GM21576 (cell line): ENCODE data around the gene AHCTF1.

Source experiments
- ATAC-seq: cut with Tn5 transposase; IDR thresholded peaks from one replicate; pipeline ENCODE4 v1.9.1; 2021; ENCODE audit warnings: mild to moderate bottlenecking, moderate library complexity; ENCODE audit not compliant: unreplicated experiment

Gene AHCTF1

DNA sequence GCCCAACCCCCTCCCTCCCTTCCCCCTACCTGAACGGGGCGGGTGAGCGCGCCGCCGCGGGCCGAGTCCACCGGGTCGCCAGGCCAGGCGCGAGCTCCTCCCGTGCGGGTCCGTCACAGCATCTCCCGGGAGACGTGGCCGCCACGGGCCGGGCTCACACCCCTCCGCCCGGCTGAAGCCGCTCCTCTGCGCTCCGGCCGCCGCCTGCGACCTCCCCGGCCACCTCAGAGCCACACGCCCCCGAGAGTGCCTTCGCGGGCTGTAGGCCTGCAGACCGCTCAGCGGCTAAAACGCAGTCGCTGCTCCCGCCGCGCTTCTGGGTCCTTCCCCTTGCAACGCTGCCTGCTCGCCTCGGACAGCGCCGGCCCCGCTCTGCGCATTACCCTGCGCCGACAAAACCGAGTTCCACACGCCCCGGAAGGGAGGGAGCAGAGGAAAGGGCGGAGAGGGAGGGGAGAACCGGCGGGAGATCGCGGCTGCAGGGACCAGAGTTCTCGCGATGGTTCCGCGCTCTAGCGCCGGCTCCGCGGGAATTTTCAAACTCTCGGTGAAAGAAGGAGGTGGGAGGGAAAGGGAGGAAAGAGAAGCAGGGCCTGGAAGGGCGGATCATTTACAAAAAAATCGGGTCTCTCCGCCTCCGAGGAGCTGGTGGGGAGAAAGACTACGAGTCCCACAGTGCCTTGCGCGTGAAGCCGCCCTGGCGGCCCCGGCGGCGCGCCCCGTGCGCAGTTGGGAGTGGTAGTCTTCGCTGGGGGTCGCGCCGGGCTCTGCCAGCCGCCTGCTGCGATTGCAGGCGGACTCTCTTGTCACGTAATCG, at the start of gene AHCTF1:
AHCTF1 (minus strand) TSS at position 400 of the 817 bp plus-strand sequence. CDS start 13,578 bp downstream, outside the sequence.
- ATAC-seq: peak; percentile 90

DNA sequence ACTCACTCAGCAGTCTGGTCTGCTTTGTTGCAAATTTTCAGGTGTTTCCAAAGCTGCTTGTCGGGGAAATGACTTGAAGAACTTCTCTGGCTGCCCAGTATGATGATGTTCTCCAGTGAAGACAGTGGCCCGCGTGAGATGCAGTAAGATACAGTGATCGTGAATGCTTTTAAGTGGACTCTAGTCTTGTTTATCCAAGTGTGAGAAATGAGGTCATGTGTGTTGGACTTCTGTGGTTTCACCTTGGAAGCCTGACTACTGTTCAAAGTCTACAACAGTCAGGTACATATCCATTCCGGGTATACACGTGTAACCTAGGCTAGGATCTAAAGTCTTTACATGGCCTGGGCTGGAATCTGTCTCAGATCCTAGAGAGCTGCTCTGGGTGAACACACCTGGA, 47.0 kb upstream of the AHCTF1 start:
- no peak for ATAC-seq

- no peak for ATAC-seq
Measured at GRCh38 chr1:246978281-246978680, 46.5 kb upstream of the AHCTF1 start.

- no peak for ATAC-seq
Measured at GRCh38 chr1:246971969-246972368, 40.2 kb upstream of the AHCTF1 start.

DNA sequence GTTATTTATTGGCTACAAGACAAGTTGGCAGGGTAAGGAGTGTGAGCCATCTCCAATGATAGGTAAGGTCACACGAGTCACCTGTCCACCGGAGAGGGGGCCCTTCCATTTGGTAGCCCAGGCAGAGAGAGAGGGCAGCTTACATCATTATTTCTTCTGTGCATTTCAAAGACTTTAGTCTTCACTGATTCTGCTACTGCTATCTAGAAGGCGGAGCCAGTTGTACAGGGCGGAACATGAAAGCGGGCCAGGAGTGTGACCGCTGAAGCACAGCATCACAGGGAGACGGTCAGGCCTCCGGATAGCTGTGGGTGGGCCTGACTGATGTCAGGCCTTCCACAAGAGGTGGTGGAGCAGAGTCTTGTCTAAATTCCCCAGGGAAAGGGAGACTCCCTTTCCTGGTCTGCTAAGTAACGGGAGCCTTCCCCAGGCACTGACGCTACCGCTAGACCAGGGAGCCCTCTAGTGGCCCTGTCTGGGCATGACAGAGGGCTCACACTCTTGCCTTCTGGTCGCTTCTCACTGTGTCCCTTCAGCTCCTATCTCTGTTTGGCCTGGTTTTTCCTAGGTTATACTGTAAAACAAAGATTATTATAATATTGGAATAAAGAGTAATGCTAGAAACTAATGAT, 39.5 kb upstream of the AHCTF1 start:
- ATAC-seq: no peak

DNA sequence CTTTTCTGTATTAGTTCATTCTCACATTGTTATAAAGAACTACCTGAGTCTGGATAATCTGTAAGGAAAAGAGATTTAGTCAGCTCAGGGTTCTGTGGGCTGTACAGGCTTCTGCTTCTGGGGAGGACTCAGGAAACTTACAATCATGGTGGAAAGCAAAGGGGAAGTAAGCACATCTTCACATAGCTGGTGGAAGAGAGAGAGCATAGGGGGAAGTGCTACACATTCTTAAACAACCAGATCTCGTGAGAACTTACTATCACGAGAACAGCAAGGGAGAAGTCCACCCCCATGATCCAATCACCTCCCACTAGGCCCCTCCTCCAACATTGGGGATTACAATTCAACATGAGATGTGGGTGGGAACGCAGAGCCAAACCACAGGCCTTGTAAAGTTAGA, 37.9 kb upstream of the AHCTF1 start:
- ATAC-seq: no peak

GRCh38 chr1:246966502-246966901, 34.8 kb upstream of the AHCTF1 start:
- no peak for ATAC-seq

- ATAC-seq: peak; percentile 74
Measured at GRCh38 chr1:246959944-246960693, 28.4 kb upstream of the AHCTF1 start.

GRCh38 chr1:246954126-246954525, 22.4 kb upstream of the AHCTF1 start:
- no peak for ATAC-seq

- no peak for ATAC-seq
Measured at GRCh38 chr1:246951413-246951812, 19.7 kb upstream of the AHCTF1 start.

- no peak for ATAC-seq
Measured at GRCh38 chr1:246949956-246950355, 18.2 kb upstream of the AHCTF1 start.

- ATAC-seq: no peak
Measured at GRCh38 chr1:246947255-246947654, 15.5 kb upstream of the AHCTF1 start.

DNA sequence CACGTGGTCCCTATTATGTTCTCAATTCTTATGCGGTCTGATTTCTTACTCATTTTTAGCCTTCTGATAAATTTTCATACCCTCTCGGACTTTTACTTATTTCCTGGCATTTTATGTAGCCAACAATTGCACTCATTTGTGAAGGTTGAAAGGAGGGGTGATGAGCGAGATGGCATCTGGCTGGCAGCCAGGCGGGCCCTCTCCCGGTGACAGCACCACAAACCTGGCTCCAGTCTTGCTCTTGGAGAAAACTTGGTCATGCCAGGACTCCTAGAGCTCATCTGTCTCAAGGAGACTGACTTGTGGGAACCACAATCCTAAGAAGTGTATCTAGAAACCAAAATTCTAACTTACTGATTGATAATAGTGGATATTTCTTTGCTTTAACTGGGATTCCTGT, 14.6 kb upstream of the AHCTF1 start:
- no peak for ATAC-seq

DNA sequence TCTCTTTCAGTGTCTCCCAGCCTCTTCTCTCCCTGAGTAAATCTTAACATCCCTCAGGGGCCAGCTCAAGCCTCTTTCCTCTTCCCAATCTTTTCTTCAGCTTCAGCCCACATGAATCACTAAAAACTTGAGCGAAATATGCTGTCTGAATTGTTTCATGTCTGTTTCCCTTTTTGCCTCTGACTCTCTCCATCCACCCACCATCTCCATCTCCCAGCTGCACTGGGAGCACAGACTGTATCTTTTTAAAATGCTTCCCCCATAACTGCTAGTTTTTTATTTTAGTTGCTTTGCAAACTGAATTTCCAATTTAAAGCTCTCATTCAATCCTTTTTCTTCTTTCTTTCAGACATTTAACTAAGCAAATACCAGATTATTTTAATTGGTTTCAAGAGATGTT, 3.0 kb upstream of the AHCTF1 start:
- ATAC-seq: no peak

- ATAC-seq: no peak
Measured at GRCh38 chr1:246933893-246934292, 2.1 kb upstream of the AHCTF1 start.

DNA sequence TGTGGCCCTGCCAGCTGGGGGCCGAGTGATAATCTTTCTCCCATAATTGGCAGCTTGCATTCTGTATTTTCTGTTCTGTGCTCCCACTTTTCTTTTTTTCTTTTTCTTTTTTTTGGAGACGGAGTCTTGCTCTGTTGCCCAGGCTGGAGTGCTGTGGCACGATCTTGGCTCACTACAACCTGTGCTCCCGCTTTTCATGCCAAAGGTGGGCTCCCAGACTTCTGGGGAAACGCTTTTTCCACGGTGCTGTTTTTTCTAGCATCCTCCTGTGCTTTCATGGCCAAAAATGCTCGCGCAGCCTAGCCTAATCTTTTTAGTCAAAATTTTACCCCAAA, 585 bp upstream of the AHCTF1 start:
- ATAC-seq: no peak

DNA sequence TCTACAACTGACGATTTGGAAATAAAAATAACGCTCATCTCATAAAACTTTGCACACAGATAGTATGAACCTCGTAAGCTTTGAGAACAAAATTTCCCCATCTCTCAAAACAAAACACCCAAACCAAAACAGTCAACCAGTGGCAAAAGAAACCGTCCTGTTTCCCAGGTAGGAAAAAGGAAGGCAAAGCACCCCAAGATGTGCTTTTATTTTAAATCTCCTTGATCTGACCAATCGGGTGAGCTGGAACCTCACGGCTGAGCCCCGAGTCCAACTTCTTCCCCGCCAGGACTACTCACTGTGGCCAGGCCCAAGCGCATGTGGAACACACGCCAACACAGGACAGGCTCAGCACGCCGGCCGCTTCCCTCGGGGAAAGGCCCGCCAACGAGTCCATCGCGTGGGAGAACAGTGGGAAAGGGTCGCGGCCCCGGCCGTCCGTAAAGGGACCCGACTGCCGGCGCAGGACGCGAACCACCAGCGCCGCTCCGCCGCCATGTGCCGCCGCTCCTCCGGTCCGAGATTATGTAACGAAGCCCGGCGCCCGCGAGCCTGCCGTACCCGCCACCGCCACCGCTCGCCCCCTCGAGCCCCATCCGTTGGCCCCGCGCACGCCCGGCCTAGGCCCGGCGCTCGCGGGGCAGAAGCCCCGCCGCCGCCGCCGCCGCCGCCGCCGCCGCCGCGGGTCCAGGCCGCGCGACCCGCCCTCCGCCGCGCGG, 759 bp downstream of the AHCTF1 start:
- peak; percentile 22 for ATAC-seq

DNA sequence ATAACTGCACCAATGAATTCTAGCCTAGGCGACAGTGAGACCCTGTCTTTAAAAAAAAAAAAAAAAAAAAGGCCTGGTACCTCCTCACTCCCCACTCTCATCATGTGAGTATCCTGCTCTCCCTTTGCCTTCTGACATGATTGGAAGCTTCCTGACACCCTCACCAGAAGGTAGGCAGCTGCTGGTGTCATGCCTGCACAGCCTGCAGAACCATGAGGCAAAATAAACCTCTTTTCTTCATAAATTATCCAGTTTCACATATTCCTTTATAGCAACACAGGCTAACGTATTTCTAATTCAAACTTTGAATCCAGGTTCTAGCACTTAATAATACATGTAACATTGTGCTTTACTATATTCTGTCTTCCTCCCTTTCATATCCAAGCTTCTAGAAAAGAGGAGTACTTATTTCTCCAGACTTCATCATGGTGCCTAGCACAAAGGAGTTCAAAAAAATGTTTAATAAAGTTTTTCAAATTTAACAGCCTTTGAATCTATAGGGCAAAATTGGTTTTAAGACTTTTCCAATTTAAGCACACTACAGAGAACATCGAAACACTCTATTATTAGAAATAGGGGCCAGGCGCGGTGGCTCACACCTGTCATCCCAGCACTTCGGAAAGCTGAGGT, 5.6 kb downstream of the AHCTF1 start:
- ATAC-seq: no peak

DNA sequence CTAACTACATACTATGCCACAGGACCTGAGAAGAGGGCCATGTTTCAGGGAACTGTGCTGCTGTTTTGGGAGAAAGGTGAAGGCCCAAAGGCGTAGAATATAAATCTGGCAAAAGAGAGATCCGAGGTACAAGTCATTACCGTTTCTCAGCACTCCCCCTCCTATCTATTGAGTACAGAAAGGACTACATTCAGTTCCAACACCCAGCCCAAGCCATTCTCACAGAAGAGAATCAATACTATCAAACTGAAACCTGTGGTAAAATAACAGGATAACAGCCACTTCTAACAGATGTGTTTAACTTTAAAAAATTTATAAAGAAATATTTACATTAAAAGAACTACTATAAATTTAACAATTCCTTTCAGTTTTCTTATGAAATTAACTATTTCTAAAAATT, 7.8 kb downstream of the AHCTF1 start:
- ATAC-seq: no peak

- ATAC-seq: no peak
Measured at GRCh38 chr1:246923482-246923881, 8.3 kb downstream of the AHCTF1 start.

- no peak for ATAC-seq
Measured at GRCh38 chr1:246921481-246921880, 10.3 kb downstream of the AHCTF1 start.
